Heart right ventricle (tissue), 16 donors: Measurements from ENCODE around the gene ADARB2. TPM values are rescaled to one million over a fixed set of nuclear protein-coding genes. Genes with fewer than 3 reads are reported as not detected.
A peak's percentile ranks its signal among the peaks of the same experiment; 100 is the strongest.

ENCODE experiments used
- ATAC-seq, 8 donors: fragments of 200-7000 bp; cut with Tn5 transposase; one replicate each; pipeline ENCODE4 v1.9.1; 2020; ENCODE audit warnings: mild to moderate bottlenecking in 8 of 8, moderate library complexity in 8 of 8, moderate number of reproducible peaks in 1 of 8
- DNase-seq, 2 donors: peaks; one replicate each; pipeline ENCODE4 v3.0.0-alpha.2; 2020
- H3K27ac ChIP-seq, 10 donors: fragments of 200-600 bp; sonication (generic) in 2 of 10; one replicate each; pipeline versions ENCODE4 v1.5.0 to v1.8.0; 2020 to 2022; ENCODE audit warnings: mild to moderate bottlenecking in 3 of 10
- H3K27me3 ChIP-seq, 7 donors: fragments of 200-600 bp; one replicate each; pipeline ENCODE4 v1.8.0; 2021 to 2022; ENCODE audit warnings: mild to moderate bottlenecking in 2 of 7
- H3K36me3 ChIP-seq, 9 donors: fragments of 200-600 bp; sonication (generic) in 1 of 9; one replicate each; pipeline versions ENCODE4 v1.5.0 to v1.8.0; 2020 to 2022; ENCODE audit warnings: mild to moderate bottlenecking in 2 of 9
- H3K4me1 ChIP-seq, 9 donors: fragments of 200-600 bp; sonication (generic) in 1 of 9; one replicate each; pipeline versions ENCODE4 v1.5.0 to v1.8.0; 2020 to 2022; ENCODE audit warnings: mild to moderate bottlenecking in 4 of 9
- H3K4me3 ChIP-seq, 10 donors: fragments of 200-600 bp; sonication (generic) in 2 of 10; one replicate each; pipeline versions ENCODE4 v1.5.0 to v1.8.0; 2020 to 2022; ENCODE audit warnings: mild to moderate bottlenecking in 7 of 10, moderate library complexity in 2 of 10
- H3K9me3 ChIP-seq, 11 donors: fragments of 200-600 bp in 10 of 11; sonication (generic) in 2 of 11; one replicate each; pipeline versions ENCODE4 v1.5.0 to v1.8.0; 2013 to 2022; ENCODE audit warnings: mild to moderate bottlenecking in 2 of 11, control low read depth in 1 of 11, moderate library complexity in 1 of 11
- CTCF ChIP-seq, 9 donors: fragments of 200-600 bp; sonication (generic) in 2 of 9; IDR thresholded peaks; one replicate each; pipeline versions ENCODE4 v1.5.0 to v1.8.0; 2021 to 2022; ENCODE audit warnings: antibody characterized with exemption in 9 of 9, mild to moderate bottlenecking in 5 of 9, moderate library complexity in 1 of 9
- WGBS, 2 donors: extraction: QIAGEN DNeasy Blood & Tissue Kit; methylation state at CpG; one replicate each; pipeline ENCODE4 v1.1.7; 2013; ENCODE audit warnings: inconsistent platforms in 1 of 2; 5-methylcytosine and 5-hydroxymethylcytosine counted together
- intact Hi-C, 10 donors: fragments of 100-400 bp; cut with DNase I; formaldehyde crosslinking; loops; one replicate each; pipeline versions ENCODE4 v1.11.1 to v1.14.2; 2022
- polyA plus RNA-seq, 2 donors: library from polyadenylated mRNA; stranded (reverse); fragments of 200-250 nt; gene quantifications; one replicate each; pipeline ENCODE4 v1.2.3, GENCODE V29; 2013
- total RNA-seq, 10 donors: library from RNA; stranded (reverse); fragmentation: NEBNext Ultra II Directional in 3 of 10; extraction: Animal tissue kit (Norgen Biotek cat#: 25700) in 3 of 10; gene quantifications; one replicate each; pipeline versions ENCODE4 v1.2.1 to v1.2.4, GENCODE V29; 2021 to 2023
- donor health status: Arrhythmogenic right ventricular cardiomyopathy.
- donor health status: ischemic (EF 13 %, LVEDD 7.1; RV severe dilation, severe dysfunction).
- donor health status: healthy with polysubstance abuse.
- donor health status: DM: no; HTN: yes; CAD: no.
- donor health status: DM: no; HTN: no; CAD: no.
- donor health status: ischemic (EF 25% LVEDD 6.9; RV normal size, moderate dysfunction).
- donor health status: ischemic (EF 25% LVEDD 5.7; RV mildly dilated, moderate dysfunction).
- donor health status: healthy.
- donor health status: DM: yes; HTN: yes; CAD: no.
- donor health status: Ischemic cardiomyopathy.
- donor health status: ischemic (EF 35%, LVEDD 5.7; RV mildly dilated, moderate dysfunction).
- donor health status: nonischemic (EF 11% LVEDD 7.7; RV severe dilation, severe dysfunction).
- donor health status: DM: yes; HTN: yes; CAD: no.
- donor health status: PGD.
- donor health status: ischemic (EF 29% LVEDD 5.4; RV normal size, mild dysfunction).
- donor health status: nonischemic (EF 23%, LVEDD 6.1; RV moderate dilation, normal function).

The ADARB2 gene
- total and polyA plus RNA-seq, 12 donors = 0.08 to 0.47 (median 0.17) TPM; not detected in 2

DNA sequence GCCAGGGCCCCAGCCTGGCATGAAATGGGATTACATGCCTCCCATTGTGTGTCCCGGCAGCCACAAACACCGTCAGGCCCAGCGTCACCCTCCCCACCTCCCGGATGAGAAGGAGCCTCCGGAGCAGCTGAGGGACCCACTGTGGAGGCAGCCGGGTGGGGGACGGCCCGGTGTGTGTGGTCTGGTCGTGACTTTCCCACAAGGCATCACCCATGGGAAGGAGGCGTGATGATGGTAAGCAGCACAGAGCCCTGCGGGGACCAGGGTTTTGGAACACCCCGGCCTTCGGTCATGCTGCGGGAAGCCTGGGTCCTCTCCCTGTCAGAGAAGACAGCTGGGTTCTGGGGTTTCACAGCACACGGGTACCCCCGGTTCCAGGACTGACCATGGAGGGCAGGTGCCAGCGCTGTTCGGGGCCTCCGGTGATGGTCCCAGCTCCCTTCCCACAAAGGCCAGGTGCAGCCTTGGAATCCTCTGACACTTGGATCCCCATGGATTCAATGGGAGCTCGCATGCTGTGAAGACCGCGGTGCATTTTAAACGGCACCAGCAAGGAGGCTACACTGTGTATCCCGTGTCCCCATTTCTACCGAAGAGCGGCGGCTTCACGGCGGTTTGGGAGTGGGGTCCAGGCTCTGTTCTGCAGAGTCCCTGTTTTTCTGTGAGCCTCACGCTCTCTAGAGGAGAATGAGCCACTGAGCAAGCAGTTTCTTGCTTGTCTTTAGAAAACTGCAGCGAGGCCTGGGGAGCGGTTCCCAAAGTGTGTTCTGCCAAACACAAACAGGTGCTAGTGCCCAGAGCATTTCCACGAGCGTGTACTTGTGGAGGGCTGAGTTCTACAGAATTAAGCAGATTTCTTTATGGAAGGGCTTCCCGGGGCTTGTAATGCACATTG, 336.0 kb downstream of the ADARB2 start:
- ATAC-seq (peak in 1 of 8 donors; percentile 22), DNase-seq (no peak)
- Histone ChIP-seq H3K4me1 (no peaks in the 10 kb centered on the region), H3K27me3 (peaks cover 0 to 63% (median 26%) of the 10 kb centered on the region in 7 donors), H3K9me3 (no peaks in the 10 kb centered on the region), H3K27ac (no peak overlapping the region), H3K36me3 (no peaks in the 10 kb centered on the region), H3K4me3 (no peak overlapping the region)
- TF ChIP-seq CTCF (IDR thresholded peaks at IDR 0.05) = no peak
- intact Hi-C loops = no loop called here
- 86% methylated on average over 35 of the region's 35 CpGs for WGBS, 2 donors

GRCh38 chr10:1400101-1401070, 336.9 kb downstream of the ADARB2 start:
- Histone ChIP-seq H3K36me3 (no peaks in the 10 kb centered on the region), H3K27ac (no peak overlapping the region), H3K9me3 (no peaks in the 10 kb centered on the region), H3K27me3 (peaks cover 0 to 54% (median 23%) of the 10 kb centered on the region in 7 donors), H3K4me1 (no peaks in the 10 kb centered on the region), H3K4me3 (no peak overlapping the region)
- DNase-seq (no peak), ATAC-seq (no peak)
- WGBS, 2 donors = 73 to 74% methylated on average over 30 of the region's 30 CpGs
- TF ChIP-seq CTCF (IDR thresholded peaks at IDR 0.05) = no peak
- intact Hi-C loops = no loop called here

DNA sequence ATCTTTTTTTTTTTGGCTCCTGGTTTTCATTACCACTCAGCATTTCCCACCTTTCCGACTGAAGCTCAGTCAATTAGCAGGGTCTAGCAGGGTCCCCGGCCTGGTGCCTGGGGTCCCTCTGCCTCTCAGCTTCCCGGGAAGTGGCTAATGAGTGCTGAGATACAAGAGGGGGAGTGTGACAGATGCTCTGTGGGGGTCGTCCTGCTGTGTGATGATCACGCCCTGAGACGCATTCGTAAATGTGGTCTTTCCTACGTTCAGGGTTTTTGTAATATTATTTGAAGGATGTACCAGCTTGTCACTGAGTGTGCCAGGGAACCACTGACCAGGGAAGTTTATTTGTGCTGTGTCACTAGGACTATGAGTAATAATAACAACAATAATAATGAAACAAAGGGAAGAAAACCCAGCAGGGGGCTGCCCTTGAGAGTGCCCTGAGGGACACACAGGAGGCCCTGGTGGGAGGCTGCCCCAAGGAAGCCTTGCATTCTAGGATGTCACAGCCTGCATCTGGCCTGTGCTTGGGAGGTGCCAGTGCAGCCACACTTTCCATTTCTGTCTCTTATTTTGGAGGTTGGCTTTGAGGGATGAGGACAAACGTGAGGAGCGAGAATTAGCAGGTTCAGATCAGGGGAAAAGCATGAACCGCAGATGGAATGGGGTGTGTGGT, 337.8 kb downstream of the ADARB2 start:
- Histone ChIP-seq H3K4me1 (no peaks in the 10 kb centered on the region), H3K4me3 (no peak overlapping the region), H3K27me3 (peaks cover 0 to 51% (median 23%) of the 10 kb centered on the region in 7 donors), H3K9me3 (no peaks in the 10 kb centered on the region), H3K36me3 (no peaks in the 10 kb centered on the region), H3K27ac (no peak overlapping the region)
- DNase-seq (no peak), ATAC-seq (no peak)
- TF ChIP-seq CTCF (IDR thresholded peaks at IDR 0.05) = no peak
- 41 to 47% methylated on average over 11 of the region's 11 CpGs for WGBS, 2 donors
- intact Hi-C loops = no loop called here
